Loucy (cell line): ENCODE data around the gene FAM162B.

Experiments
- CTCF ChIP-seq: fragments of 200-600 bp; sonication (generic); conservative IDR thresholded peaks from 2 replicates; pipeline ENCODE4 v1.5.1; 2014; ENCODE audit warnings: mild to moderate bottlenecking, antibody characterized with exemption, low read length
- EZH2phosphoT487 ChIP-seq: fragments of 200-600 bp; IDR thresholded peaks from 2 replicates; pipeline ENCODE4 v1.6.1; 2018; ENCODE audit warnings: antibody characterized with exemption, mild to moderate bottlenecking, moderate library complexity, borderline replicate concordance

GRCh38 chr6:116801971-116802370, 36.5 kb upstream of the FAM162B start:
- TF ChIP-seq CTCF (no peak), EZH2phosphoT487 (no peak)
